GM18507 (cell line): ENCODE results near the gene CRB1.

Experiments
- DNase-seq: peaks from one replicate; pipeline ENCODE4 v3.0.0; 2011; ENCODE audit warnings: low read depth; ENCODE audit not compliant: insufficient read length; ENCODE audit errors: extremely low spot score
- FAIRE-seq: peaks from 2 replicates; lab custom pipeline; 2011; peaks lifted over from hg19 to GRCh38; lab: Jason Lieb, UNC

CRB1 gene

GRCh38 chr1:197287863-197288262 is 19.8 kb downstream of the CRB1 start:
- DNase-seq (no peak), FAIRE-seq (no peak)

- FAIRE-seq, result no peak
These were observed 34.7 kb downstream of the CRB1 start for GRCh38 chr1:197302775-197303174.

GRCh38 chr1:197303463-197303862 is 35.4 kb downstream of the CRB1 start:
- no peak for FAIRE-seq
- no peak for DNase-seq

More at GRCh38 chr1:197302775-197303174, 34.7 kb downstream of the CRB1 start:
- DNase-seq, result no peak

GRCh38 chr1:197304638-197305200 is 36.7 kb downstream of the CRB1 start:
- no peak for FAIRE-seq
- DNase-seq, result no peak

GRCh38 chr1:197305925-197306324 is 37.9 kb downstream of the CRB1 start:
- FAIRE-seq (no peak), DNase-seq (no peak)

GRCh38 chr1:197306381-197307062 is 38.5 kb downstream of the CRB1 start:
- DNase-seq (no peak), FAIRE-seq (no peak)

- DNase-seq (no peak), FAIRE-seq (no peak)
These were observed 39.1 kb downstream of the CRB1 start for GRCh38 chr1:197307136-197307535.

GRCh38 chr1:197307551-197307950 is 39.5 kb downstream of the CRB1 start:
- FAIRE-seq (peak; percentile 31), DNase-seq (no peak)

GRCh38 chr1:197311081-197311480 is 43.0 kb downstream of the CRB1 start:
- no peak for FAIRE-seq
- DNase-seq, result no peak

- FAIRE-seq, result no peak
- no peak for DNase-seq
These were observed 44.1 kb downstream of the CRB1 start for GRCh38 chr1:197312163-197312562.

GRCh38 chr1:197313713-197314112 is 45.7 kb downstream of the CRB1 start:
- DNase-seq, result no peak
- FAIRE-seq, result peak; percentile 29

GRCh38 chr1:197314682-197315081 is 46.6 kb downstream of the CRB1 start:
- DNase-seq (no peak), FAIRE-seq (no peak)

- FAIRE-seq, result no peak
- DNase-seq, result no peak
These were observed 51.6 kb downstream of the CRB1 start for GRCh38 chr1:197319631-197320030.

GRCh38 chr1:197320991-197321531 is 53.0 kb downstream of the CRB1 start:
- no peak for DNase-seq
- no peak for FAIRE-seq

- no peak for FAIRE-seq
- DNase-seq, result no peak
These were observed 53.8 kb downstream of the CRB1 start for GRCh38 chr1:197321811-197322210.

- FAIRE-seq, result peak; percentile 15
These were observed 59.8 kb downstream of the CRB1 start for GRCh38 chr1:197327776-197328364.

GRCh38 chr1:197330213-197330612 is 62.2 kb downstream of the CRB1 start:
- FAIRE-seq (no peak), DNase-seq (no peak)

More at GRCh38 chr1:197327776-197328364, 59.8 kb downstream of the CRB1 start:
- no peak for DNase-seq

- DNase-seq (no peak), FAIRE-seq (no peak)
These were observed 63.5 kb downstream of the CRB1 start for GRCh38 chr1:197331565-197331964.

- FAIRE-seq, result no peak
- no peak for DNase-seq
These were observed 65.0 kb downstream of the CRB1 start for GRCh38 chr1:197333041-197333440.

- DNase-seq (no peak), FAIRE-seq (no peak)
These were observed 68.5 kb downstream of the CRB1 start for GRCh38 chr1:197336571-197336970.
